Activated T-cell treated with anti-CD3 and anti-CD28 coated beads, Interleukin-2, amount 50 U/mL, for 1 hour (primary cell): ENCODE measurements around the gene ATP6V0D1.

ENCODE experiments used
- DNase-seq: peaks from one replicate; pipeline ENCODE4 v3.0.0-alpha.2; 2020

ATP6V0D1 gene

GRCh38 chr16:67400901-67401300 is 80.1 kb downstream of the ATP6V0D1 start:
- no peak for DNase-seq

GRCh38 chr16:67399749-67400704 is 80.9 kb downstream of the ATP6V0D1 start:
- DNase-seq, result no peak

GRCh38 chr16:67399218-67399733 is 81.7 kb downstream of the ATP6V0D1 start:
- DNase-seq, result peak; percentile 56

- no peak for DNase-seq
Observed at GRCh38 chr16:67398546-67399217, 82.3 kb downstream of the ATP6V0D1 start.

GRCh38 chr16:67397812-67398545 is 83.0 kb downstream of the ATP6V0D1 start:
- DNase-seq, result no peak

GRCh38 chr16:67397036-67397801 is 83.7 kb downstream of the ATP6V0D1 start:
- no peak for DNase-seq

- no peak for DNase-seq
Observed at GRCh38 chr16:67396159-67397035, 84.6 kb downstream of the ATP6V0D1 start.

GRCh38 chr16:67395458-67396158 is 85.3 kb downstream of the ATP6V0D1 start:
- no peak for DNase-seq

- no peak for DNase-seq
Observed at GRCh38 chr16:67395105-67395457, 85.9 kb downstream of the ATP6V0D1 start.

GRCh38 chr16:67394155-67395104 is 86.5 kb downstream of the ATP6V0D1 start:
- no peak for DNase-seq

GRCh38 chr16:67393788-67394154 is 87.2 kb downstream of the ATP6V0D1 start:
- DNase-seq, result no peak

- DNase-seq, result peak; percentile 45
Observed at GRCh38 chr16:67393111-67393787, 87.7 kb downstream of the ATP6V0D1 start, which contains the start of gene TPPP3. TSS of gene TPPP3 (minus strand) at chr16:67393498. CDS start at chr16:67391111, 2,387 bp downstream.

GRCh38 chr16:67392301-67393059 is 88.5 kb downstream of the ATP6V0D1 start:
- no peak for DNase-seq

- DNase-seq, result no peak
Observed at GRCh38 chr16:67391424-67392300, 89.3 kb downstream of the ATP6V0D1 start.

- DNase-seq, result no peak
Observed at GRCh38 chr16:67390816-67391423, 90.0 kb downstream of the ATP6V0D1 start.
